HG02870 (cell line): Measurements from ENCODE around the gene SLC2A3.
"Not testable (repeated sequence)": the region's sequence is repeated elsewhere in the genome, so short reads cannot be mapped to it uniquely, and the experiment has no call there.

Experiments used
- ATAC-seq: cut with Tn5 transposase; IDR thresholded peaks from one replicate; pipeline ENCODE4 v1.9.1; 2021; ENCODE audit warnings: mild to moderate bottlenecking, moderate library complexity; ENCODE audit not compliant: unreplicated experiment

SLC2A3 gene

GRCh38 chr12:7917392-7918267, 18.4 kb downstream of the SLC2A3 start:
- no peak for ATAC-seq

DNA sequence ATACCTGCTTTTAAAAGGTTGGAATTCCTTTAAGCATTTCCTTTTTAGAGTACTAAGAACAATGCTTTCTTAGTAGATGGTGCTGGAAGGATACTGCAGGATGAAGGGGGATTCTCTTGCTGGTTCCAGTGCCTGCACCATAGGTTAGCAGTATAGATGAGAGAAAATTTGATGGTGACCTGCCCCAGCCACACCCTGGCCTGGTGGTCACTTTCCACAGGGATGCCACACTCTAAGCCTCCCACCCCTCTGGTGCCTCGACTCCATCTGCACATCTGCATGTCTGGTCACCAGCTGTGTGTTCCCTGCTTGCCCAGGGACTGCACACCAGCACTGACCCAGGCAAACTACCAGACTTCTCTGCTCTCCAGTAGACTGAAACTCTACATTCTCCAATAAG, 19.1 kb downstream of the SLC2A3 start:
- no peak for ATAC-seq

DNA sequence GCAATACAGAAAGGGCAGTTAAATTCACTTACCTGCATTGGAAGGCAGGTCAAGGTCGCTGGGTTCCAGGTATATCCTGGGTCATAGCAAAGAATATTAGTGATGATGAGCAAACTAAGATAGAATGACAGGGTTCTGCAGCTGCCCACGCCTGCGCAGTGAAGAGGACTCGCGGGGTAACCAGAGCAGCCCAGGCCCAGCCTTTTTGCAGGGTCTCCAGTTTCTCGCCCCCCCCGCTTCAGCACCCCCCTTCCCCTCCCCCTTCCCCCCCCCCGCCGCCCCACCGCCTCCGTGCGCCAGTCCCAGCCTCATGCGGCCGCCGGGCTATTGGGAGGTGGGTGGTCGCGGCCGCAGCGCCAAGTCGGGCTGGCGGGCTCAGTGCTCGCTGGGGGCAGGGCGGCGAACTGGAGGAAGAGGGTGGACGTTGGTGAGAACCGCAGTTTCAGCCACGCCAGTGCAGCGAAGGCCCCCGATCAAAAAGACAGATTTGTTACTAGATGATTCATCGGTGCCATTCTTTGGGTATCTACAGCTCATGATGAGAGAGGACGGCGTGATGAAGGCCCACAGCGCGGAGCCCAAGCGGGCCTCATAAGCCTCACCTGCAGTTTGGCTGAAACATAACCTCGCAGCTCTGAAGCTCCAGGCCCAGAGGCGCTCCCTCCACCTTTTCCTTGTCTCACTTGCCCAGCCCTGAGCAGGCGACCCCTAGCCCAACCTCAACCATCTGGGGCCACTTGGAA, 20.2 kb downstream of the SLC2A3 start:
- no peak for ATAC-seq

DNA sequence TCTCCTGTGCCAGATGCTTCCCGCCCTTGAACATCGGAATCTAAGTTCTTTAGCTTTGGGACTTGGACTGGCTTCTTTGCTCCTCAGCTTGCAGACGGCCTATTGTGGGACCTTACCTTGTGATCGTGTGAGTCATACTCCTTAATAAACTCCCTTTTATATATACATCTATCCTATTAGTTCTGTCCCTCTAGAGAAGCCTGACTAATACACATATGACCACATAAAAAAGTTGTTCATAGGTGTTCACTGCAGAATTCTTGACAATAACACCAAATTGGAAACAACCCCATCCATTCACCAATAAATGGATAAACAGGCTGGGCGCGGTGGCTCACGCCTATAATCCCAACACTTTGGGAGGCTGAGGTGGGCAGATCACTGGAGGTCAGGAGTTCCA, 25.9 kb downstream of the SLC2A3 start:
- not testable (repeated sequence) for ATAC-seq

- ATAC-seq = no peak
Measured at GRCh38 chr12:7907009-7907408, 29.0 kb downstream of the SLC2A3 start.

DNA sequence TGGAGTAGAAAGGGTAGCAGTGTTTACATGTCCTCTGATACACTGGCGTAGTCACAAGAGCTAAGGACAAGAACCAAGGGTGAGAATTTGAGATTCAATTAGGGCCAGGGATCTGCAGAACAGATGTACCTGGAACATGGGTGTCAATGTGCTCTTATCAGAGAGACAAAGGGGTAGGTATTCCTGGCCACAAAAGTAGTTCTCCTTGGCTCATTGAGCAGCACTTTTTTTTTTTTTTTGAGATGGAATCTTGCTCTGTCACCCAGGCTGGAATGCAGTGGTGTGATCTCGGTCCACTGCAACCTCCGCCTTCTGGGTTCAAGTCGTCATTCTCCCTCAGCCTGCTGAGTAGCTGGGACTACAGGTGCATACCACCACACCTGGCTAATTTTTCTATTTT, 29.7 kb downstream of the SLC2A3 start:
- not testable (repeated sequence) for ATAC-seq

- ATAC-seq = not testable (repeated sequence)
Measured at GRCh38 chr12:7905600-7906125, 30.3 kb downstream of the SLC2A3 start.

DNA sequence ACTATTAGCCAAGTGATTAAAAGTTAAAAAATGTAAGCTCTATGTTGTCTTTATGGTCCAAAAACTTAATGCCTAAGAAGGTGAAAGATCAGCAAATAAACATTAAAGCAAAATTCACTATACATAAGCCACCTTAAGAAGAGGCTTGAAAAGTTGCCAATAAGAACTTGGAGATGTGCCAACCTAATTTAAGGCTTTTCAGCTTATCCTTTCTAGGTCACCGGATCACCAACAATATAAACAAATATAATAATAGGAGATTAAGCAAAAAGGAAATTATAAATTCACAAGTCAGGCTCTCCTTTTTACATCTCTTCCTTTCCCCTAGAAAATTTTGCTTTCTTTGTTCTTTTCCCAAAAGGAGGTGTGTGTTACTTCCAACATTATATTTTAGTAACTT, 30.9 kb downstream of the SLC2A3 start:
- ATAC-seq = no peak

- ATAC-seq = not testable (repeated sequence)
Measured at GRCh38 chr12:7902416-7902815, 33.6 kb downstream of the SLC2A3 start.

GRCh38 chr12:7899755-7900154, 36.2 kb downstream of the SLC2A3 start:
- no peak for ATAC-seq

- not testable (repeated sequence) for ATAC-seq
Measured at GRCh38 chr12:7896726-7897125, 39.3 kb downstream of the SLC2A3 start.

- ATAC-seq = no peak
Measured at GRCh38 chr12:7892186-7892980, 43.6 kb downstream of the SLC2A3 start.

GRCh38 chr12:7884689-7885088, 51.3 kb downstream of the SLC2A3 start:
- ATAC-seq = no peak

DNA sequence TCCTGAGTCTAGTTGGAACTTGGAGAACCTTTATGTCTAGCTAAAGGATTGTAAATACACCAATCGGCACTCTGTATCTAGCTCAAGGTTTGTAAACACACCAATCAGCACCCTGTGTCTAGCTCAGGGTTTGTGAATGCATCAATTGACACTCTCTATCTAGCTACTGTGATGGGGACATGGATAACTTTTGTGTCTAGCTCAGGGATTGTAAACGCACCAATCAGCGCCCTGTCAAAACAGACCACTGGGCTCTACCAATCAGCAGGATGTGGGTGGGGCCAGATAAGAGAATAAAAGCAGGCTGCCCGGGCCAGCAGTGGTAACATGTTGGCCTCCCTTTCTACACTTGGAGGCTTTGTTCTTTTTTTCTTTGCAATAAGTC, 54.3 kb downstream of the SLC2A3 start:
- not testable (repeated sequence) for ATAC-seq

DNA sequence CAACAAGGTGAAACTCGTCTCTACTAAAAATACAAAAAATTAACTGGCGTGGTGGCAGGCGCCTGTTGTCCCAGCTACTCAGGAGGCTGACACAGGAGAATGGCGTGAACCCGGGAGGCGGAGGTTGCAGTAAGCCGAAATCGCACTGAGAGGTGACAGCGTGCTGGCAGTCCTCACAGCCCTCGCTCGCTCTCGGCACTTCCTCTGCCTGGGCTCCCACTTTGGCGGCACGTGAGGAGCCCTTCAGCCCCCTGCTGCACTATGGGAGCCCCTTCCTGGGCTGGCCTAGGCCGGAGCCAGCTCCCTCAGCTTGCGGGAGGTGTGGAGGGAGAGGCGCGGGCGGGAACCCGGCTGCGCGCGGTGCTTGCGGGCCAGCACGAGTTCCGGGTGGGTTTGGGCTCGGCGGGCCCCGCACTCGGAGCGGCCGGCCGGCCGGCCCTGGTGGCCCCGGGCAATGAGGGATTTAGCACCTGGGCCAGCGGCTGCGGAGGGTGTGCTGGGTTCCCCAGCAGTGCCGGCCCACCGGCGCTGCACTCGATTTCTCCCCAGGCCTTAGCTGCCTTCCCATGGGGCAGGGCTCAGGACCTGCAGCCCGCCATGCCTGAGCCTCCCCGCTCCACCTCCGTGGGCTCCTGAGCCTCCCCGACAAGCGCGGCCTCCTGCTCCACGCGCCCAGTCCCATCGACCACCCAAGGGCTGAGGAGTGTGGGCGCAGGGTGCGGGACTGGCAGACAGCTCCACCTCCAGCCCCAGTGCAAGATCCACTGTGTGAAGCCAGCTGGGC, 54.8 kb downstream of the SLC2A3 start:
- ATAC-seq = not testable (repeated sequence)

- ATAC-seq = no peak
Measured at GRCh38 chr12:7879246-7879645, 56.7 kb downstream of the SLC2A3 start.

DNA sequence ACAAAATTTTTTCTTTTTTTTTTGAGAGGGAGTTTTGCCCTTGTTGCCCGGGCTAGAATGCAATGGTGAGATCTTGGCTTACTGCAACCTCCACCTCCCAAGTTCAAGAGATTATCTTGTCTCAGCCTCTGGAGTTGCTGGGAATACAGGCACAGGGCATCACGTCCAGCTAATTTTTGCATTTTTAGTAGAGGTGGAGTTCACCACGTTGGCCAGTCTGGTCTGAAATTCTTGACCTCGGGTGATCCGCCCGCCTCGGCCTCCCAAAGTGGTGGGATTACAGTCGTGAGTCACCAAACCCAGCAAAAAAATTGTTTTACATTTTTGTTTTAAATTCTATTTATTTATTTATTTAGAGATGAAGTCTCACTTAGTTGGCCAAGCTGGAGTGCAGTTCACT, 58.6 kb downstream of the SLC2A3 start:
- ATAC-seq = no peak

DNA sequence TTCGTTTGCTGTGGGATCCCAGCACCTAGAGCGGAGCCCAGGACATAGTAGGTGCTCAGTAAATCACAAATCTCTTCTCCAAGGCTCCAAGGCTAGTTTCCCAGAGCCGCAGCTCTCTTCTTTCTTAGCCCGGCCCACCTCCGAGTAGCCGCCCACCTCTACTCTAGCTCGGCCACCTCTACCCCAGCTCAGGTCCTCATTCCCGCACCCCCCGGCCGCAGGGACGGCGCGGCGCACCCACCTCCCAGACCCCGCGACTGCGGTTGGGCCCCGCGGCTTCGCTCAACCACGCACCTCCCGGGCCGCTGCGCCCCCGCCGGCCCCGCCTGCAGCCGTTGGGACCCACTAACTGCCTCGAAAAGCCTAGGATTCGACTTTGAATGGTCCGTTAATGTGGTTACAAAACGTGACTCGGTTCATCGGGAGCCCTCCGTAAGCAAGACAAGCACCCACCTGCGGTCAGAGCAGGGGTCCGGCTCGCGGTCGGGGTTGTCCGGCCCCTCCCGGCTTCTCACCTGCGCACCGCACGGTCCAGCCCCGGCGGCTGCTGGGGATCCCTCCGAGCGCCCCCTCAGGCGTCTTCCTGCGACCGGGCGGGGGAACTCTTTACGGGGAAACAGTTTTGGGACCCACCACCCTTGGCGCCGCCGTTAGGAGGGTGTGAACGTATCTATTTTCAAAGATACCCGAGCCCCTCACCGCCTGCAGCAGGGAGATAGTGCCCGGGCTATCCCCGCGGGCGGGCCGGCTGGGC, 63.2 kb downstream of the SLC2A3 start, which contains the start of gene SLC2A14:
Gene SLC2A14 (minus strand): TSS at position 350 of the 754 bp plus-strand sequence. CDS start 3,035 bp downstream, outside the sequence.
- ATAC-seq = no peak

GRCh38 chr12:7870335-7870734, 65.7 kb downstream of the SLC2A3 start:
- no peak for ATAC-seq
